IPS-15b (cell line): ENCODE results near the gene HIF3A.
"Not testable (repeated sequence)": the region's sequence is repeated elsewhere in the genome, so short reads cannot be mapped to it uniquely, and the experiment has no call there.

Experiments used
- H3K27me3 ChIP-seq: one replicate; pipeline ENCODE4 v1.6.1; 2013; ENCODE audit warnings: low read length; ENCODE audit not compliant: control insufficient read depth, insufficient read depth
- H3K36me3 ChIP-seq: one replicate; pipeline ENCODE4 v1.6.1; 2013; ENCODE audit warnings: low read length; ENCODE audit not compliant: control insufficient read depth, insufficient read depth
- H3K4me1 ChIP-seq: one replicate; pipeline ENCODE4 v1.6.1; 2013; ENCODE audit warnings: mild to moderate bottlenecking, low read length; ENCODE audit not compliant: control insufficient read depth, insufficient read depth
- H3K4me3 ChIP-seq: one replicate; pipeline ENCODE4 v1.5.1; 2013; ENCODE audit warnings: low read depth, low read length
- H3K9ac ChIP-seq: one replicate; pipeline ENCODE4 v1.6.1; 2013; ENCODE audit warnings: low read depth, mild to moderate bottlenecking, low read length
- H3K9me3 ChIP-seq: one replicate; pipeline ENCODE4 v1.6.1; 2013; ENCODE audit warnings: mild to moderate bottlenecking, low read length; ENCODE audit not compliant: control insufficient read depth, insufficient read depth

HIF3A gene

GRCh38 chr19:46271481-46272197 is 25.2 kb upstream of the HIF3A start:
- H3K4me1 ChIP-seq = peaks cover 10% of the 10 kb centered on the region
- no peaks in the 10 kb centered on the region for H3K9me3 ChIP-seq
- no peak overlapping the region for H3K4me3 ChIP-seq
- H3K27me3 ChIP-seq = no peaks in the 10 kb centered on the region
- H3K9ac ChIP-seq = no peak overlapping the region
- H3K36me3 ChIP-seq = peaks cover 3% of the 10 kb centered on the region

DNA sequence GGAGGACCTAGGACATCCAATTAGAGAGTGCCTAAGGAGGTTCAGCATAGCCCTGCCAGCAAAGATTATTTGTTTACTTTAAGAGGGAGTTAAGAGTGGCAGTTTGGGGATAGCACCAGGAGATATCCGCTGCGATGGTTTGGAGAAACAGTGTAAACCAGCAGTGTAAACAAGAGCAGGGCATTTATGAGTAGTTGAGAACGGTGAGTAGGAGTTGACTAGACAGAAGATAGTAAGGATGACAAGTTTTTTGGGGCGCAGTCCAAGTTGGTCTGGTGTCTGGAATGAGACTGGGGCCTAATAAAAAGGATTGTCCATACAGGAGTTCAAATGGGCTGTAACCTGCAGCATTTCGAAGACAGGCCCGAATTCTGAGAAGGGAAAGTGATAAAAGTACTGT is 22.9 kb upstream of the HIF3A start:
- not testable (repeated sequence) for H3K4me3 ChIP-seq, H3K36me3 ChIP-seq, H3K9ac ChIP-seq, H3K9me3 ChIP-seq, H3K27me3 ChIP-seq
- peaks cover 12% of the 10 kb centered on the region for H3K4me1 ChIP-seq

- H3K9me3 ChIP-seq = no peaks in the 10 kb centered on the region
- H3K36me3 ChIP-seq = no peaks in the 10 kb centered on the region
- H3K27me3 ChIP-seq = no peaks in the 10 kb centered on the region
- H3K9ac ChIP-seq = no peak overlapping the region
- no peak overlapping the region for H3K4me3 ChIP-seq
- peaks cover 6% of the 10 kb centered on the region for H3K4me1 ChIP-seq
Measured at GRCh38 chr19:46279177-46279576, 17.7 kb upstream of the HIF3A start.

GRCh38 chr19:46283771-46284170 is 13.1 kb upstream of the HIF3A start:
- H3K4me1 ChIP-seq = peaks cover 6% of the 10 kb centered on the region
- no peak overlapping the region for H3K4me3 ChIP-seq
- H3K36me3 ChIP-seq = no peaks in the 10 kb centered on the region
- H3K27me3 ChIP-seq = no peaks in the 10 kb centered on the region
- no peak overlapping the region for H3K9ac ChIP-seq
- H3K9me3 ChIP-seq = no peaks in the 10 kb centered on the region

DNA sequence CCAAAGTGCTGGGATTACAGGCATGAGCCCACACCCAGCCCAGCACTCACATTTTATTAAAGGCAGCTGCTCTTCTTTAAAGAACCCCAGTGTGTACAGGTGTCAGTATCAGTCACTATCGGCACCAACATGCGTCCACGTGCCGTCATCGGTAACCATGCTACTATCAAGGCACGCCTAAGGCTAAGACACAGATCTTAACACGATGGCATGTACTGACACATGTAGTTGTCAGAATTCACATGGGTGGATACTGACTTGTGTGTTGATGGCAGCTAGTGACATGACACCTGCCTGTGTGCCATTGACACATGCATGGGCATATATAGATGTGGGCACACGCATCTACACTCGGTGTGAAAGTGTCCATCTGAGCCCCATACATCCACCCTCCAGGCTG is 12.2 kb upstream of the HIF3A start:
- Histone ChIP-seq H3K4me1 (no peaks in the 10 kb centered on the region), H3K9ac (no peak overlapping the region), H3K27me3 (no peaks in the 10 kb centered on the region), H3K36me3 (no peaks in the 10 kb centered on the region), H3K4me3 (no peak overlapping the region), H3K9me3 (no peaks in the 10 kb centered on the region)

GRCh38 chr19:46287585-46287984 is 9.3 kb upstream of the HIF3A start:
- Histone ChIP-seq H3K36me3 (no peaks in the 10 kb centered on the region), H3K4me3 (no peak overlapping the region), H3K27me3 (no peaks in the 10 kb centered on the region), H3K4me1 (no peaks in the 10 kb centered on the region), H3K9me3 (no peaks in the 10 kb centered on the region), H3K9ac (no peak overlapping the region)

DNA sequence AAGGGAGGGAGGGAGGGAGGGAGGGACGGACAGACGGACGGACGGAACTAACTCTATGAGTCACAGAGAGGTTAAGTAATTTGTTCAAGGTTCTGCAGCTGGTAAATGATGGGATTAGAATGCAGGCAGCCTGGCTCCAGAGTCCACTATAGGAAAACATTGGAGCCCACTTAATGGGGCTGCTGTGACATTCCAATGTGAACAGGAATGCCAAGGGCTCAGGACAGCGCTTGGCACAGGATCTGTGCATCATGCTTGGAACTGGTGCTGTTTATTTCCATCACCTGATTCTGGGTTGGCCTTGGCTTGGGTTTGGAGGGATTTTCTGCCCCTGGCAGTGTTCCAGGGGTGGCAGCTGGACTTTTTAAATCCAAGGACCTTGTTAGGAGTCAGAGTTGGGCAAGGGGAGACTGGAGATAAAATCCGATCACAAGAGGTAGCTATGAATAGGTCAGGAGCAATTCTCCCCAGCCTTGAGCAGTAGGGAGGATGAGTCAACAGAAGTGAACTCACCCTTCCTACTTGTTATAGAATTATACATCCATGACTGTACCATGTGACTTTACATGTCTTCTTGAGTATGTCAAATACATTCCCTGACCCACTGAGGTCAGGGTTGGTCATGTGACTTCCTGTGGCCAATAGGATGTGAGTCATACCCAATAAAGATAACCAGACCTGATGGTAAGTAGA is 7.8 kb upstream of the HIF3A start:
- no peaks in the 10 kb centered on the region for H3K36me3 ChIP-seq
- no peak overlapping the region for H3K9ac ChIP-seq
- no peaks in the 10 kb centered on the region for H3K27me3 ChIP-seq
- no peaks in the 10 kb centered on the region for H3K9me3 ChIP-seq
- H3K4me3 ChIP-seq = no peak overlapping the region
- H3K4me1 ChIP-seq = no peaks in the 10 kb centered on the region

- no peaks in the 10 kb centered on the region for H3K27me3 ChIP-seq
- no peaks in the 10 kb centered on the region for H3K9me3 ChIP-seq
- no peak overlapping the region for H3K4me3 ChIP-seq
- H3K4me1 ChIP-seq = no peaks in the 10 kb centered on the region
- H3K36me3 ChIP-seq = no peaks in the 10 kb centered on the region
- H3K9ac ChIP-seq = no peak overlapping the region
Measured at GRCh38 chr19:46289724-46290619, 6.9 kb upstream of the HIF3A start.

- no peaks in the 10 kb centered on the region for H3K4me1 ChIP-seq
- no peak overlapping the region for H3K4me3 ChIP-seq
- H3K9ac ChIP-seq = no peak overlapping the region
- no peaks in the 10 kb centered on the region for H3K9me3 ChIP-seq
- H3K36me3 ChIP-seq = no peaks in the 10 kb centered on the region
- H3K27me3 ChIP-seq = peaks cover 3% of the 10 kb centered on the region
Measured at GRCh38 chr19:46291829-46292228, 5.0 kb upstream of the HIF3A start.

GRCh38 chr19:46294494-46294893 is 2.3 kb upstream of the HIF3A start:
- Histone ChIP-seq H3K36me3 (no peaks in the 10 kb centered on the region), H3K4me1 (no peaks in the 10 kb centered on the region), H3K4me3 (no peak overlapping the region), H3K27me3 (peaks cover 3% of the 10 kb centered on the region), H3K9me3 (no peaks in the 10 kb centered on the region), H3K9ac (no peak overlapping the region)

- no peaks in the 10 kb centered on the region for H3K4me1 ChIP-seq
- H3K4me3 ChIP-seq = no peak overlapping the region
- H3K27me3 ChIP-seq = peaks cover 3% of the 10 kb centered on the region
Measured at GRCh38 chr19:46295401-46296201, 1.2 kb upstream of the HIF3A start.

More at GRCh38 chr19:46295401-46296201, 1.2 kb upstream of the HIF3A start:
- Histone ChIP-seq H3K9ac (no peak overlapping the region), H3K36me3 (no peaks in the 10 kb centered on the region), H3K9me3 (no peaks in the 10 kb centered on the region)
